Measurements from ENCODE around the gene PALLD.

PALLD gene

GRCh38 chr4:168600796-168601583, 104.1 kb downstream of the PALLD start:
- no peak for TF ChIP-seq JUND (IDR thresholded peaks at IDR 0.05; ENCODE audit: low read depth)
- in situ Hi-C loops (cut with HindIII; ENCODE audit: low pct_unique_long_range_greater_than_20kb, low sequenced_read_pairs), result no loop called here
- DNase-seq (ENCODE audit: low read depth in 1 of 2, low spot score in 1 of 2), result no peak

GRCh38 chr4:168601899-168602298, 105.0 kb downstream of the PALLD start:
- no peak for TF ChIP-seq JUND (IDR thresholded peaks at IDR 0.05; ENCODE audit: low read depth)
- no peak for DNase-seq (ENCODE audit: low read depth in 1 of 2, low spot score in 1 of 2)
- in situ Hi-C loops (cut with HindIII; ENCODE audit: low pct_unique_long_range_greater_than_20kb, low sequenced_read_pairs), result no loop called here

GRCh38 chr4:168604496-168605373, 107.9 kb downstream of the PALLD start:
- no peak for TF ChIP-seq JUND (IDR thresholded peaks at IDR 0.05; ENCODE audit: low read depth)
- no peak for DNase-seq (ENCODE audit: low read depth in 1 of 2, low spot score in 1 of 2)
- in situ Hi-C loops (cut with HindIII; ENCODE audit: low pct_unique_long_range_greater_than_20kb, low sequenced_read_pairs), result no loop called here

GRCh38 chr4:168605411-168605810, 108.6 kb downstream of the PALLD start:
- no peak for TF ChIP-seq JUND (IDR thresholded peaks at IDR 0.05; ENCODE audit: low read depth)
- in situ Hi-C loops (cut with HindIII; ENCODE audit: low pct_unique_long_range_greater_than_20kb, low sequenced_read_pairs), result no loop called here
- DNase-seq (ENCODE audit: low read depth in 1 of 2, low spot score in 1 of 2), result no peak

GRCh38 chr4:168607215-168607614, 110.4 kb downstream of the PALLD start:
- no peak for DNase-seq (ENCODE audit: low read depth in 1 of 2, low spot score in 1 of 2)
- TF ChIP-seq JUND (IDR thresholded peaks at IDR 0.05; ENCODE audit: low read depth), result no peak
- in situ Hi-C loops (cut with HindIII; ENCODE audit: low pct_unique_long_range_greater_than_20kb, low sequenced_read_pairs), result no loop called here

- DNase-seq (ENCODE audit: low read depth in 1 of 2, low spot score in 1 of 2), result no peak
- in situ Hi-C loops (cut with HindIII; ENCODE audit: low pct_unique_long_range_greater_than_20kb, low sequenced_read_pairs), result no loop called here
- TF ChIP-seq JUND (IDR thresholded peaks at IDR 0.05; ENCODE audit: low read depth), result no peak
Observed at GRCh38 chr4:168608771-168609170, 111.9 kb downstream of the PALLD start.

- in situ Hi-C loops (cut with HindIII; ENCODE audit: low pct_unique_long_range_greater_than_20kb, low sequenced_read_pairs), result no loop called here
- no peak for DNase-seq (ENCODE audit: low read depth in 1 of 2, low spot score in 1 of 2)
- no peak for TF ChIP-seq JUND (IDR thresholded peaks at IDR 0.05; ENCODE audit: low read depth)
Observed at GRCh38 chr4:168609369-168609768, 112.5 kb downstream of the PALLD start.

GRCh38 chr4:168610911-168611530, 114.2 kb downstream of the PALLD start:
- no peak for TF ChIP-seq JUND (IDR thresholded peaks at IDR 0.05; ENCODE audit: low read depth)
- DNase-seq (ENCODE audit: low read depth in 1 of 2, low spot score in 1 of 2), result no peak
- in situ Hi-C loops (cut with HindIII; ENCODE audit: low pct_unique_long_range_greater_than_20kb, low sequenced_read_pairs), result no loop called here

- DNase-seq (ENCODE audit: low read depth in 1 of 2, low spot score in 1 of 2), result no peak
- TF ChIP-seq JUND (IDR thresholded peaks at IDR 0.05; ENCODE audit: low read depth), result no peak
- in situ Hi-C loops (cut with HindIII; ENCODE audit: low pct_unique_long_range_greater_than_20kb, low sequenced_read_pairs), result no loop called here
Observed at GRCh38 chr4:168612450-168613135, 115.7 kb downstream of the PALLD start.

- in situ Hi-C loops (cut with HindIII; ENCODE audit: low pct_unique_long_range_greater_than_20kb, low sequenced_read_pairs), result no loop called here
- no peak for DNase-seq (ENCODE audit: low read depth in 1 of 2, low spot score in 1 of 2)
- TF ChIP-seq JUND (IDR thresholded peaks at IDR 0.05; ENCODE audit: low read depth), result no peak
Observed at GRCh38 chr4:168613869-168614268, 117.0 kb downstream of the PALLD start.

- no peak for DNase-seq (ENCODE audit: low read depth in 1 of 2, low spot score in 1 of 2)
- no peak for TF ChIP-seq JUND (IDR thresholded peaks at IDR 0.05; ENCODE audit: low read depth)
- in situ Hi-C loops (cut with HindIII; ENCODE audit: low pct_unique_long_range_greater_than_20kb, low sequenced_read_pairs), result no loop called here
Observed at GRCh38 chr4:168614281-168615057, 117.6 kb downstream of the PALLD start.
